GM10266 (cell line): ENCODE measurements around the gene IDUA.

ENCODE experiments used
- DNase-seq: peaks from one replicate; pipeline ENCODE4 v3.0.0; 2012; ENCODE audit errors: extremely low spot score
- CTCF ChIP-seq: IDR thresholded peaks from 2 replicates; pipeline ENCODE4 v1.5.1; 2012; ENCODE audit warnings: mild to moderate bottlenecking, low read depth; ENCODE audit not compliant: control insufficient read depth, insufficient read depth; ENCODE audit errors: missing control alignments

The IDUA gene

DNA sequence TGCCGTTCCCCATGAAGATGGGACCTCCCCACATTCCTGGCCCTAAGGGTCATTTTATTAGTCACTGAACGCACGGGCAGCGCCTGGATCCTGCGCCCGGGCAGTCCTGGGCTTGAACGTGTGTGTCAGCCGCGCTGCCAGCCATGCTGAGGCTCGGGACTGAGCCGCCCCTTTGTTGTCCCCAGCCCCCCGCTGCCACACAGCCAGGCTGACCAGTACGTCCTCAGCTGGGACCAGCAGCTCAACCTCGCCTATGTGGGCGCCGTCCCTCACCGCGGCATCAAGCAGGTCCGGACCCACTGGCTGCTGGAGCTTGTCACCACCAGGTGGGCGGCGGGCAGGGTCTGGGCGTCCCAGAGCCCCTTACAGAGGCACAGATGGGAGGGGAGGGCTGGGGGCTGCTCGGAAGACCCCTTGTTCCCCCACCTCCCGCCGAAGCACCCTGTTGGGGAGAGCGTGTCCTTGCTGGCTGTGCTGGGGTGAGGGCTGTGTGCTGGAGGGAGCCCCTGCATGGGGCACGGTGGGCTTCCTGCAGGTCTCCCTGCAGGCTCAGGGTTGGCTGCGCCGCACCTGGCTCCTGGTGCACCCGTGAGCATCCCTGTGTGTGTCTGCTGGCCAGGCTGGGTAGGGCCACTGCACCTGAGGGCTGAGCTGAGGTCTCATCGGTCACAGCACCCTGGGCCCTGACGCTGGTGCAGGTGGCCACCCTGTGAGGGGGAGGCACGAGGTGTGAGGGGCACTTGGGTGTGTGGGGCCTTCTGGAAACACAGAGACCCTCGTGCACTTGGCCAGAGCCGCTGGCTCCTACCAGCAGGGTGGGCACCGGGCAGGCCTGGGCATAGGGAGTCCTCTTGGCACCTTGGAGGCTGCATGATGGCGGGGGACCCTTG is 1.0 kb downstream of the IDUA start:
- no peak for DNase-seq
- TF ChIP-seq CTCF, result no peak

GRCh38 chr4:988726-989721 is 2.2 kb downstream of the IDUA start:
- no peak for DNase-seq
- no peak for TF ChIP-seq CTCF

DNA sequence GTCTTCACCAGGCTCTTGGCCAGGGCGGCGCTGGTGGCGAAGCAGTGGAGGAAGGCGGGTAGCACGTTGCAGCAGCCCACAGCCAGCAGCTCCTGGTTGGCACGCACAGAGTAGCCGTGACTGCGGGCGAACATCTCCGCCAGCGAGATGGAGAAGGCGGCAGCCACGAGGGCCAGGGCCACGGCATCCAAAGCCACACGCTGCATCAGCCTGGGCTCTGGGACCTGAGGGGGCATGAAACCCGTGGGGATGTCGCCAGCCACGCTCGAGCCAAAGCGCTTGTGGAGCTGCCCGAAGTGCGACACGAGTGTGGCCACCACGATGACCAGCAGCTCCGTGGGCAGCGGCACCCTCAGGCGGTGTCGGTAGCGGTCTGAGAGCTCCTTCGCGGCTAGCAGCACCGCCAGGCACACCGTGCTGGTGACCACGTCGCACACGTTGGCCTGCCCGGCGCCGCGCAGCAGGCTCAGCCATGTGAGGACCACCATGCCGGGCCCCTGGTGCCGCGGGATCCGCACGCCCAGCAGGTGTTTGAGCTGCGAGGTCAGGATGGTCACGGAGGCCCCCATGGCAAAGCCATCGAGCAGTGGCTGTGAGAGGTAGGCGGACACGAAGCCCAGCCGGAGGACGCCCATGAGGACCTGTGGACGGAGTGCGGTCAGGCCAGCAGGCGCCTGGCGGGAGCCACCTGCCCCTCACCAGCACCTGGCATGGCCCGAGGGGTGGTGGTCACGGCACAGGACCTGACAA is 3.1 kb downstream of the IDUA start:
- TF ChIP-seq CTCF, result no peak
- DNase-seq, result no peak

GRCh38 chr4:990746-991367 is 4.0 kb downstream of the IDUA start:
- no peak for TF ChIP-seq CTCF
- DNase-seq, result no peak

- no peak for TF ChIP-seq CTCF
- no peak for DNase-seq
Observed at GRCh38 chr4:991451-992296, 4.8 kb downstream of the IDUA start.
